Parathyroid adenoma (tissue), 2 donors: ENCODE data around the gene CACNG1.
A peak's percentile ranks its signal among the peaks of the same experiment; 100 is the strongest.

Experiments used
- H2AFZ ChIP-seq: fragments of 300-600 bp; sonication (generic); one replicate; pipeline ENCODE4 v1.7.0; 2017; ENCODE audit warnings: antibody characterized with exemption, mild to moderate bottlenecking
- H3K27ac ChIP-seq: fragments of 300-600 bp; sonication (generic); one replicate; pipeline ENCODE4 v1.7.0; 2017
- H3K27me3 ChIP-seq: fragments of 300-600 bp; sonication (generic); one replicate; pipeline ENCODE4 v1.7.0; 2017; ENCODE audit warnings: low read length; ENCODE audit not compliant: control insufficient read depth, insufficient read depth
- H3K36me3 ChIP-seq: fragments of 300-600 bp; sonication (generic); one replicate; pipeline ENCODE4 v1.7.0; 2017; ENCODE audit warnings: low read length; ENCODE audit not compliant: control insufficient read depth, insufficient read depth
- H3K4me1 ChIP-seq: fragments of 300-600 bp; sonication (generic); one replicate; pipeline ENCODE4 v1.7.0; 2017; ENCODE audit warnings: control low read depth
- H3K4me2 ChIP-seq: fragments of 300-600 bp; sonication (generic); one replicate; pipeline ENCODE4 v1.7.0; 2017; ENCODE audit warnings: low read length
- H3K4me3 ChIP-seq: fragments of 300-600 bp; sonication (generic); one replicate; pipeline ENCODE4 v1.7.0; 2017; ENCODE audit warnings: low read depth, low read length
- H3K79me2 ChIP-seq: fragments of 300-600 bp; sonication (generic); one replicate; pipeline ENCODE4 v1.7.0; 2017; ENCODE audit warnings: control low read depth
- H3K9ac ChIP-seq: fragments of 300-600 bp; sonication (generic); one replicate; pipeline ENCODE4 v1.7.0; 2017; ENCODE audit warnings: mild to moderate bottlenecking
- H3K9me3 ChIP-seq: fragments of 300-600 bp; sonication (generic); one replicate; pipeline ENCODE4 v1.7.0; 2017; ENCODE audit warnings: low read length; ENCODE audit not compliant: control insufficient read depth
- CTCF ChIP-seq: fragments of 300-600 bp; sonication (generic); IDR thresholded peaks from one replicate; pipeline ENCODE4 v1.7.0; 2017; ENCODE audit warnings: antibody characterized with exemption, mild to moderate bottlenecking
- donor health status: primary hyperparathyroidism.

Gene CACNG1

GRCh38 chr17:67051837-67052236, 7.5 kb downstream of the CACNG1 start:
- no peak for TF ChIP-seq CTCF
- Histone ChIP-seq H3K9me3 (no peaks in the 10 kb centered on the region), H3K79me2 (no peaks in the 10 kb centered on the region), H3K9ac (no peak overlapping the region), H3K27me3 (no peaks in the 10 kb centered on the region), H3K36me3 (no peaks in the 10 kb centered on the region), H2AFZ (peak overlapping the region; percentile 11), H3K4me3 (no peak overlapping the region), H3K27ac (no peak overlapping the region), H3K4me1 (peaks cover 6% of the 10 kb centered on the region), H3K4me2 (no peak overlapping the region)

- no peak for TF ChIP-seq CTCF
- H3K9me3 ChIP-seq, result no peaks in the 10 kb centered on the region
These were observed 8.5 kb downstream of the CACNG1 start for GRCh38 chr17:67052720-67053437.

GRCh38 chr17:67053438-67054000, 9.2 kb downstream of the CACNG1 start:
- Histone ChIP-seq H3K9ac (no peak overlapping the region), H2AFZ (no peak overlapping the region), H3K4me1 (peaks cover 6% of the 10 kb centered on the region), H3K4me2 (no peak overlapping the region), H3K9me3 (no peaks in the 10 kb centered on the region), H3K27me3 (no peaks in the 10 kb centered on the region), H3K79me2 (no peaks in the 10 kb centered on the region), H3K36me3 (no peaks in the 10 kb centered on the region), H3K27ac (no peak overlapping the region), H3K4me3 (no peak overlapping the region)
- no peak for TF ChIP-seq CTCF

More at GRCh38 chr17:67052720-67053437, 8.5 kb downstream of the CACNG1 start:
- no peaks in the 10 kb centered on the region for H3K27me3 ChIP-seq
- H3K27ac ChIP-seq, result no peak overlapping the region
- H3K4me1 ChIP-seq, result peaks cover 6% of the 10 kb centered on the region
- no peaks in the 10 kb centered on the region for H3K79me2 ChIP-seq
- H3K36me3 ChIP-seq, result no peaks in the 10 kb centered on the region
- H3K4me2 ChIP-seq, result no peak overlapping the region
- no peak overlapping the region for H3K9ac ChIP-seq
- H2AFZ ChIP-seq, result no peak overlapping the region
- H3K4me3 ChIP-seq, result no peak overlapping the region

- Histone ChIP-seq H3K4me2 (no peak overlapping the region), H3K79me2 (no peaks in the 10 kb centered on the region), H3K4me1 (peaks cover 6% of the 10 kb centered on the region), H2AFZ (no peak overlapping the region), H3K27ac (no peak overlapping the region), H3K9ac (no peak overlapping the region), H3K4me3 (no peak overlapping the region), H3K9me3 (no peaks in the 10 kb centered on the region), H3K36me3 (no peaks in the 10 kb centered on the region), H3K27me3 (no peaks in the 10 kb centered on the region)
- TF ChIP-seq CTCF, result no peak
These were observed 9.7 kb downstream of the CACNG1 start for GRCh38 chr17:67054011-67054591.
